ENCODE data around the gene ANO10. TPM values are rescaled to one million over a fixed set of nuclear protein-coding genes. Genes with fewer than 3 reads are reported as not detected.

ANO10 gene
- total RNA-seq, 4 donors from 2014 or later, result 28.0 to 41.8 (median 33.9) TPM

DNA sequence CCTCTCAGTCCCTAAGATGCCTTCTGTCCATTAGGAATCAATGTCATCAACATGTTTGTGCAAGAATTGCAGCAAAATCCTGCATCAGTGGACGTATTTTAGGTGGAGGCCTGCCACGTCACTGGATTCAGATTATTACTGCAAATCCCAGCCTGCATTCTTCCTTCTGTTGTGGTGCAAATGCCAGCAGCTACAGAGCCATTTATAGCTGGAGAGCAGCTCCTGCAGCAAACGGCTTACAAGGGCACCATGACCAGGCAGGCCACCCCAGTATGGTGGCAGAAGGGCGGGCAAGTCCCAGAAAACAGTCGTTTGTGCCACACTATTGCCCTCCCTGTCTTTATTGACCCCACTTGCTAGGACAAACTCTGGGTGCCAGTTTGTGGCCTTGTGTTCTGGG lies 260.7 kb downstream of the ANO10 start:
- TF ChIP-seq, protein P1, sequence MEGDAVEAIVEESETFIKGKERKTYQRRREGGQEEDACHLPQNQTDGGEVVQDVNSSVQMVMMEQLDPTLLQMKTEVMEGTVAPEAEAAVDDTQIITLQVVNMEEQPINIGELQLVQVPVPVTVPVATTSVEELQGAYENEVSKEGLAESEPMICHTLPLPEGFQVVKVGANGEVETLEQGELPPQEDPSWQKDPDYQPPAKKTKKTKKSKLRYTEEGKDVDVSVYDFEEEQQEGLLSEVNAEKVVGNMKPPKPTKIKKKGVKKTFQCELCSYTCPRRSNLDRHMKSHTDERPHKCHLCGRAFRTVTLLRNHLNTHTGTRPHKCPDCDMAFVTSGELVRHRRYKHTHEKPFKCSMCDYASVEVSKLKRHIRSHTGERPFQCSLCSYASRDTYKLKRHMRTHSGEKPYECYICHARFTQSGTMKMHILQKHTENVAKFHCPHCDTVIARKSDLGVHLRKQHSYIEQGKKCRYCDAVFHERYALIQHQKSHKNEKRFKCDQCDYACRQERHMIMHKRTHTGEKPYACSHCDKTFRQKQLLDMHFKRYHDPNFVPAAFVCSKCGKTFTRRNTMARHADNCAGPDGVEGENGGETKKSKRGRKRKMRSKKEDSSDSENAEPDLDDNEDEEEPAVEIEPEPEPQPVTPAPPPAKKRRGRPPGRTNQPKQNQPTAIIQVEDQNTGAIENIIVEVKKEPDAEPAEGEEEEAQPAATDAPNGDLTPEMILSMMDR (IDR thresholded peaks at IDR 0.05; ENCODE audit: low read depth), result no peak

DNA sequence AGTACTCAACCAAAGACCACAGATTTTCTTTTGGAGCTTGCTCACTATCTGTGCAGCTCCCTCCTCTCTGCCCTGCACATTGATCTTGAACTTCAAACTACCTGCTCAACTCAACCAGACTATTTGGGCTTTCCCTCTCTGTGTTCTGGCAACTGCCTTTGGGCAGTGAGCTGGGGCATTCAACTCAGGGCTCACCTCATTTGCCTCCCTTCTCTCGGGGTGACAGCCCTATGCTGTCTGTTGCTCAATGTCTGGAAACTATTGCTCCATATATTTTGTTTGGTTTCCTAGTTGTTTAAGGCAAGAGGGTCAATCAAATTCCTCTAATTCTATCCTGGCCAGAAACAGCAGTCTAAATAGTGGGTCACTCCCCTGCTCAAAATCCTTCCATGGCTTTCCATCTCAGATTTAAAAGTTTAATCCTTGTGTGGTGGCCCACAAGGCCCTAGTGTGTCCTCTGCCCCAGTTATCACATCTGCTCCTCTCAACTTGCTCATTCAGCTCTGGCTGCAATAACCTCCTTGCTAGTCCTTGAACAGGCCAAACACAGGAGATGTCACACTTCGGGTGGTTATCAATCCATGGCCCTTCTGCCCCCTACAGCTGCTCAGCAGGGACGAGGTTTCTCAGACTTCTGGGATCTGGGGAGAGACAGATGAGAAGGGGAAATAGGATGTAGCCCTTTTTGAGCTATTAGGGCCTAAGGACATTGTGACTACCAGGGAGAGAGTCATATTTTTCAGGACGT lies 267.7 kb downstream of the ANO10 start:
- TF ChIP-seq, protein P1 (IDR thresholded peaks at IDR 0.05; ENCODE audit: low read depth), result no peak

DNA sequence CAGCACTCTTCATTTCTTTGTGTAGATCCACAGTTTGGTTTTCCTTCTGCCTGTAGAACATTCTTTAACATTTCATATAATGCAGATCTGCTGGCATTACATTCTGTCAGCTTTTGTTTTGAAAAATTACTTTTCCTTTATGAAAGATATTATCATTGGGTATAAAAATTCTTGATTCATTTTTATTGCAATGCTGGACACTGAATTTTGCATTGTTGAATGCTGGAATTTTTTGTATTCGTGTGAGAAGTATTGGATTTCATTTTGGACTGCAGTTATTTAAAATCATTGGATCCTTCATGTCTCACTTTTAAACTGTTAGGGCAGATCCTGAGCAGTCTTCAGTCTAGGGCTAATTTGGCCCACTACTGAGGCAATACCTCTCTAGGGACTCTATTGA lies 268.4 kb downstream of the ANO10 start:
- TF ChIP-seq, protein P1 (IDR thresholded peaks at IDR 0.05; ENCODE audit: low read depth), result no peak

DNA sequence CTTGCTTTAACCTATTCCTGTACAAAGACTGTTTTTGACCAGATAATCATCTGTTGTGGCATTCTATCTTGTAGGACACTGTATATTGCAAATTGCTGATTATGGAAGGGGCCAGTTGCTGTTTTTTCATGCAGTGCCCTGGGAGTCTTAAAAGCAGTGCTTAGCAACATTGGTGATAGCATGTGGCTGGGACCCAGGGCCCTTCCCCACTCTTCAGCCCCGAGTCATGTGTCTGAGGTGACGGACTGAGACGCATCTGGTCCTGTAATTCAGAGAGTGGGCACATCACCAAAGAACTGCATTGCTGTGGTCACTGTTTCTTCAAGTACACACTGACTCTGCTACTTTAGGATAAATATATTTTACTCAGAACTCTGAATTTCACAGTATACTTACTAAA lies 272.1 kb downstream of the ANO10 start:
- TF ChIP-seq, protein P1 (IDR thresholded peaks at IDR 0.05; ENCODE audit: low read depth), result no peak

DNA sequence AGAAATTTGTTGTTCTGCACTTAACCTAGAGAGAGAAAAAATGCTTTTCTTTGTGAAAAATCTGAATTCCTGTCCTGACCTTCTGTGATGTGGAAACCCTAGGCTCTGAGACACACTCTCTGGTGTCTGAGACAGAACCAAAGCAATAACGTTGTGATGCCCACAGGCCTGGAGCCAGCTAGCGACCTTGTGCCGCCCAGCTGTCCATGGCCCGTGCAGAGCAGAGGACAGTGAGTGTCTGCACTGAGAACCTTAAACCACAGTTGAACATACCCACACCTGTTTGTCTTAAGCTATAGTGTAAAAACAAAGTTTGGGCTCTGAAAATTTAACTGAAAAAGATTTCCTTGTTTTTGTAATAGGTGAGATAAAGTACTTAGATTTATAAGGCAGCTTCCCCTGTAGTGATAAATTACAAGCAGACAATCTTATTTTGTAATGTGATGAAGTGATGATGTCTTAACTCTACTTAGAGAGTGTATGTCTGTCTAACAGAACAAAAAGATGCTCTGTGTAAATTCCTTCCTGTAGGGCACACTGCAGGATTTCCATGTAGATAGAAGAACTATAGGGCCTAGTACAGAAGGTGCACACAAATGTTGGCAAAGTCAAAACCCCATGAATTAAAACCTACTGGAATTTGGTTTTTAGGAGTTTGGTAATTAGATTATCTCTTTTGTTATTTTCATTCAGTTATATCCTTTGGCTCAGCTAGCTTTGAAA lies 272.8 kb downstream of the ANO10 start:
- TF ChIP-seq, protein P1 (IDR thresholded peaks at IDR 0.05; ENCODE audit: low read depth), result no peak

DNA sequence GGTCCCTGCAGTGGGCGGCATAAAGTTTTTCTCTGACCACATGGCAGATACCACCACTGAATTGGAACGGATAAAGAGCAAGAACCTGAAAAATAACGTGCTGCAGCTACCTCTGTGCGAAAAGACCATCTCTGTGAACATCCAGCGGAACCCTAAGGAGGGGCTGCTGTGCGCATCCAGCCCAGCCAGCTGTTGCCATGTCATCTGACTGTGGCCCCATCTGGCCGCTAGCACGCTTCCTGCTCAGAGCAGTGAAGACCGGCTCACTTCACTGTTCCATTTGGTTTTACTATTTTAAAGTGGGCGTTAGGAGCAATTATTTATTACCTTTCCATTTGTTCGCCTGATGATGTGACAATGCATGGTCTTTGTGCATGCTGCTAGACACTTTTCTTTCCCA lies 273.5 kb downstream of the ANO10 start:
- TF ChIP-seq, protein P1 (IDR thresholded peaks at IDR 0.05; ENCODE audit: low read depth), result no peak

DNA sequence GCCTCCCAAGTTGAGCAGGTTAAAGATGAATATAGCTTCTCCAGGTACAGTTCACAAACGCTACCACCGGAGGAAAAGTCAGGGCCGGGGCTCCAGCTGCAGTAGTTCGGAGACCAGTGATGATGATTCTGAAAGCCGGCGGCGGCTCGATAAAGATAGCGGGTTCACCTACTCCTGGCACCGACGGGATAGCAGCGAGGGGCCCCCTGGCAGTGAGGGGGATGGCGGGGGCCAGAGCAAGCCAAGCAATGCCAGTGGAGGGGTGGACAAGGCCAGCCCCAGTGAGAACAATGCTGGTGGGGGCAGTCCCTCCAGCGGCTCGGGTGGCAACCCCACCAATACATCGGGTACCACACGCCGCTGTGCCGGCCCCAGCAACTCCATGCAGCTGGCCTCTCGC lies 274.0 kb downstream of the ANO10 start:
- TF ChIP-seq, protein P1 (IDR thresholded peaks at IDR 0.05; ENCODE audit: low read depth), result no peak

Measured in subcutaneous adipose tissue (tissue), 4 donors.